ENCODE results near the gene RUVBL1.

DNA sequence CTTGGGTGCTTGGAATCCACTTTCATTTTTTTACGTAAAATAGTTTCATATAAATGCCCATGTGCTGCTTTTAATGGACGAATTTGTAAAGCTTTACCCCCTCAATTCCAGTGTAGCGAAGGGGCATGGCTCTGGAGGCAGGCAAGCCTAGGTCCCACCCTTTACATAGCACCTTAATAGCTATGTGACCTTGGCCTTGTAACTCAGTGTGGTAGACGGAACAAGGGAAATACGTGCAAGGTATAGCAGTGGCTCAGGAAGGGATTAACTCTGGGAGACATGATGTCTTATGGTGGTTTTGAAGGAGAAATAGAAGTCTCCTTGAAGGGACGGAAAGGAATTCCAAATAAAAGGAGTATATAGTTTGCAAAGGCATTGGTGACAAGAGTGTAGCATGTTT is 70.0 kb downstream of the RUVBL1 start:
- TF ChIP-seq CTCF (IDR thresholded peaks at IDR 0.05) = no peak
- TF ChIP-seq POLR2A (IDR thresholded peaks at IDR 0.05) = no peak

Measured in heart left ventricle (tissue), 13 donors.